ENCODE data around the gene PRKAG1. TPM values are rescaled to one million over a fixed set of nuclear protein-coding genes. Genes with fewer than 3 reads are reported as not detected.
A peak's percentile ranks its signal among the peaks of the same experiment; 100 is the strongest.

PRKAG1 gene
- total and polyA plus RNA-seq, 9 donors = 53.8 to 72.0 (median 60.3) TPM

GRCh38 chr12:49013428-49013827, 5.1 kb downstream of the PRKAG1 start:
- Histone ChIP-seq H3K9me3 (replicated peaks; ENCODE audit: control insufficient read depth, low read depth, low read length) (no peaks in the 10 kb centered on the region), H3K27me3 (ENCODE audit: control insufficient read depth, insufficient read depth, low read length) (no peaks in the 10 kb centered on the region)
- no CpG with 5 or more reads among the region's 3 CpGs for WGBS (ENCODE audit: insufficient coverage)

DNA sequence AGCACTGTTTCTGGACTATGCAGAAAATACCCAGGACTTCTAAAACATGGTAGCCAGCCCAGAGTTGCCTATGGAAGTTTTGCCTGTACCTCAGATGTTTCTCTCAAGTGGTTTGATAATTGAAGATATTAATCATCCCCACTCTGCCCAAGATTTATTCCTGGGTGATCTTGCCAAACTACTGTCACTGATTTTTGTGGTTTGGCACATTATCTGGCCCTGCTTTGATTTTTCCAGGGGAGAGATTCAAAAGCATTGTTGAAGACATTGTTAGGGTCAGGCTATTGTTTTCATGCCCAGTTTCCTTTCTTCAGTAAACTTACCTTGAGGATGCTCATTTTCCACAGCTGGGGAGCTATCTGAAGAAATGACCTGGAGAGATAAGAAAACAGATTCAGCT, 5.8 kb downstream of the PRKAG1 start:
- no peaks in the 10 kb centered on the region for H3K27me3 ChIP-seq (ENCODE audit: control insufficient read depth, insufficient read depth, low read length)
- no peak overlapping the region for H3K4me3 ChIP-seq (ENCODE audit: low read length)
- peaks cover 8% of the 10 kb centered on the region for H3K4me1 ChIP-seq (ENCODE audit: control insufficient read depth, insufficient read depth, low read length)
- DNase-seq = no peak
- H3K9me3 ChIP-seq (replicated peaks; ENCODE audit: control insufficient read depth, low read depth, low read length) = no peaks in the 10 kb centered on the region
- peaks cover 33% of the 10 kb centered on the region for H3K36me3 ChIP-seq (ENCODE audit: control insufficient read depth, insufficient read depth, low read length)
- no peak overlapping the region for H3K27ac ChIP-seq (ENCODE audit: low read length)

More at GRCh38 chr12:49013428-49013827, 5.1 kb downstream of the PRKAG1 start:
- Histone ChIP-seq H3K36me3 (ENCODE audit: control insufficient read depth, insufficient read depth, low read length) (peaks cover 31% of the 10 kb centered on the region), H3K27ac (ENCODE audit: low read length) (no peak overlapping the region), H3K4me3 (ENCODE audit: low read length) (no peak overlapping the region), H3K4me1 (ENCODE audit: control insufficient read depth, insufficient read depth, low read length) (peaks cover 10% of the 10 kb centered on the region)
- no peak for DNase-seq

DNA sequence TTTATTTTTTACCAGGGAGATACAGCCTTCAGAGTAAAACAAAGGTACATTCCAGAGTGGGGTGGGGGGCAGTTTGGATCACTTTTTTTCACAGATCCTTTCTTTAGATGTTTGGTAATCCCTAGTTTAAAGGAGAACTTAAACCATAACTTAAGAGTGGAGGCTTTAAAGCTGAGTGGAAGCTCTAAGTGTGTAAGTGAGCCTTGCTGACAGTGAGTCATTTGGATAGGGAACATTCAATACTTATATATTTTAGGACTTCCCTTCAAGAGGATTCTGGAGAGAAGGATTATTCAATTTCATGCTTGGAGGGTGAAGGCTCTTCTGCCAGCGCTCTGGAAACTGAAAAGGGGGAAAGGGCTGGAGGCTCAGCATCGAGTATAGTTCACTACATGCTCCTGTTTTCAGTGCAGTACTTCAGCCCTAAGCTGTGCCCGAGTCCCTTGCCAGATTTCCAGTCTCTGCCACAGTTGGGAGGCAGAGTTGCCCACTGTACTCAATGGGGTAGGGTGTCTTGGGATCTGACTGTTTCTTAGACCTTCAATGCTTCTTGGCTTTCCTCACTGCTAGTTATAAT, 8.4 kb downstream of the PRKAG1 start:
- Histone ChIP-seq H3K4me1 (ENCODE audit: control insufficient read depth, insufficient read depth, low read length) (no peaks in the 10 kb centered on the region), H3K9me3 (replicated peaks; ENCODE audit: control insufficient read depth, low read depth, low read length) (no peaks in the 10 kb centered on the region), H3K4me3 (ENCODE audit: low read length) (no peak overlapping the region), H3K36me3 (ENCODE audit: control insufficient read depth, insufficient read depth, low read length) (peaks cover 37% of the 10 kb centered on the region), H3K27ac (ENCODE audit: low read length) (no peak overlapping the region), H3K27me3 (ENCODE audit: control insufficient read depth, insufficient read depth, low read length) (no peaks in the 10 kb centered on the region)
- DNase-seq = no peak
- WGBS (ENCODE audit: insufficient coverage) = 50% methylated on average over 1 of the region's 3 CpGs

DNA sequence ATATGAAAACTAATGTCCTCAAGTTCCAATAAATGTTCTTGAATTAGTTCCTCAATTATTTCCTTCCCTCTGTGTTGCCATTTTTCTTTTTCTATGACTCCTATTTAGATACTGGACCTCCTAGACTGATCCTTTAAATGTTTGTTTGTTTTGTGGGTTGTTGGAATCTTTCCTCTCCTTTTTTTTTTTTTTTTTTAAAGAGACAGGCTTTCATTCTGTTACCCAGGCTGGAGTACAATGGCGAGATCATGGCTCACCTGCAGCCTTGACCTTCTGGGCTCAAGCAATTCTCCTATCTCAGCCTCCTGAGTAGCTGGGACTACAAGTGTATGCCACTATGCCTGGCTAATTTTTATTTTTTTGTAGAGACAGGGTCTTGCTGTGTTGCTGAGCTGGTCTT, 9.6 kb downstream of the PRKAG1 start:
- H3K4me3 ChIP-seq (ENCODE audit: low read length) = no peak overlapping the region
- no CpG with 5 or more reads among the region's 1 CpG for WGBS (ENCODE audit: insufficient coverage)
- H3K36me3 ChIP-seq (ENCODE audit: control insufficient read depth, insufficient read depth, low read length) = peaks cover 49% of the 10 kb centered on the region
- H3K4me1 ChIP-seq (ENCODE audit: control insufficient read depth, insufficient read depth, low read length) = no peaks in the 10 kb centered on the region
- DNase-seq = no peak
- H3K27ac ChIP-seq (ENCODE audit: low read length) = no peak overlapping the region
- H3K9me3 ChIP-seq (replicated peaks; ENCODE audit: control insufficient read depth, low read depth, low read length) = no peaks in the 10 kb centered on the region
- no peaks in the 10 kb centered on the region for H3K27me3 ChIP-seq (ENCODE audit: control insufficient read depth, insufficient read depth, low read length)

GRCh38 chr12:49000346-49000745, 18.2 kb downstream of the PRKAG1 start:
- no CpG with 5 or more reads among the region's 2 CpGs for WGBS (ENCODE audit: insufficient coverage)
- H3K27me3 ChIP-seq (ENCODE audit: control insufficient read depth, insufficient read depth, low read length) = peaks cover 60% of the 10 kb centered on the region
- no peak for DNase-seq
- peaks cover 46% of the 10 kb centered on the region for H3K4me1 ChIP-seq (ENCODE audit: control insufficient read depth, insufficient read depth, low read length)
- peaks cover 46% of the 10 kb centered on the region for H3K36me3 ChIP-seq (ENCODE audit: control insufficient read depth, insufficient read depth, low read length)
- no peaks in the 10 kb centered on the region for H3K9me3 ChIP-seq (replicated peaks; ENCODE audit: control insufficient read depth, low read depth, low read length)
- no peak overlapping the region for H3K4me3 ChIP-seq (ENCODE audit: low read length)
- peak overlapping the region; percentile 72 for H3K27ac ChIP-seq (ENCODE audit: low read length)

- peak; percentile 70 for DNase-seq
- Histone ChIP-seq H3K9me3 (replicated peaks; ENCODE audit: control insufficient read depth, low read depth, low read length) (no peaks in the 10 kb centered on the region), H3K4me3 (ENCODE audit: low read length) (peak within 1 kb of the TSS; percentile 40), H3K4me1 (ENCODE audit: control insufficient read depth, insufficient read depth, low read length) (peaks cover 51% of the 10 kb centered on the region), H3K27me3 (ENCODE audit: control insufficient read depth, insufficient read depth, low read length) (peaks cover 68% of the 10 kb centered on the region), H3K36me3 (ENCODE audit: control insufficient read depth, insufficient read depth, low read length) (peaks cover 38% of the 10 kb centered on the region), H3K27ac (ENCODE audit: low read length) (peak within 1 kb of the TSS; percentile 85)
- WGBS (ENCODE audit: insufficient coverage) = 2% methylated on average over 26 of the region's 30 CpGs
These were observed 19.0 kb downstream of the PRKAG1 start, which contains the start of gene DDN for GRCh38 chr12:48999371-49000131. Gene DDN (minus strand): TSS chr12:48999375. CDS start chr12:48999287, 88 bp downstream.

GRCh38 chr12:48998497-48999353, 19.9 kb downstream of the PRKAG1 start:
- H3K4me1 ChIP-seq (ENCODE audit: control insufficient read depth, insufficient read depth, low read length) = peaks cover 51% of the 10 kb centered on the region
- DNase-seq = peak; percentile 51
- H3K27ac ChIP-seq (ENCODE audit: low read length) = no peak overlapping the region
- H3K9me3 ChIP-seq (replicated peaks; ENCODE audit: control insufficient read depth, low read depth, low read length) = no peaks in the 10 kb centered on the region
- peaks cover 30% of the 10 kb centered on the region for H3K36me3 ChIP-seq (ENCODE audit: control insufficient read depth, insufficient read depth, low read length)
- H3K27me3 ChIP-seq (ENCODE audit: control insufficient read depth, insufficient read depth, low read length) = peaks cover 76% of the 10 kb centered on the region
- WGBS (ENCODE audit: insufficient coverage) = under 1% methylated on average over 19 of the region's 48 CpGs
- peak overlapping the region; percentile 35 for H3K4me3 ChIP-seq (ENCODE audit: low read length)

DNA sequence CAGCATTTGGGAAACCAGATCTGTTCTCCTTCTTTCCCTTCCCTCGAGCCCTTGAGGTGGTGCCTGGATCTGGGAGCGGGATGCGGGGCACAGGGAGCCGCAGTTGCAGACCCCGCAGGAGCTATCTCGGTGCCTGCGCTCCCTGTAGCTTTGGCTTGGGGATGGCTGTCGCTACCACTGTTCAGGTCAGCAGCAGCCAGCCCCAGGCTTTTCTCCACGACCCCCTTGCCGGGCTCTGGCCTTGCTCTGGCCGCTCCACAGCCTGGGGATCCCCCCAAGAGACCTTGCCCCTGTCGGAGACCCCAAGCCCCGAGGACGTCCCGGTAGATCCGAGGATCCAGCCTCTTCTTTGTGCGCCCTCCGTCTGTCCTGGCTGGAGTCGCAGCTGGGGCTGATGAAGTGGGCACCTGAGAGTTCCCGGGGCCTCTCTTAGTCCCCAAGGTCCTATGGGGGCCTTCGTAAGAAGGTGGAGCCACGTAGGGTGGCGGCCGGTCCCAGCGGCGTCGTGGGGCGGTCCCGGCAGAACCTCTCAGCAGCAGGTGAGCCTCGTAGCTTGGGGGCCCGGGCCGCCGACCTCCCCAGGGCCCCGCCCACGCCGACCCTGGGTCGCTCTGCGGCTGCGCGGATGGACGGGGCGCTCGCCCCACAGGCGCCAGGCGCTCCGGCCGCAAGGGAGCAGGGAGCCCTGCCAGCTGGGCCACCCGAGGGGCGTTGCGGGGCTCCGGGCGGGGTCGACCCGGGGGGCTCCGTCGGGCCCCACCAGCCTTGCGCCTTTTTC, 20.7 kb downstream of the PRKAG1 start:
- Histone ChIP-seq H3K27me3 (ENCODE audit: control insufficient read depth, insufficient read depth, low read length) (peaks cover 85% of the 10 kb centered on the region), H3K27ac (ENCODE audit: low read length) (peak overlapping the region; percentile 13), H3K4me3 (ENCODE audit: low read length) (peak overlapping the region; percentile 35), H3K4me1 (ENCODE audit: control insufficient read depth, insufficient read depth, low read length) (peaks cover 51% of the 10 kb centered on the region), H3K36me3 (ENCODE audit: control insufficient read depth, insufficient read depth, low read length) (peaks cover 22% of the 10 kb centered on the region), H3K9me3 (replicated peaks; ENCODE audit: control insufficient read depth, low read depth, low read length) (no peaks in the 10 kb centered on the region)
- peak; percentile 33 for DNase-seq
- under 1% methylated on average over 52 of the region's 57 CpGs for WGBS (ENCODE audit: insufficient coverage)

- peak overlapping the region; percentile 18 for H3K4me3 ChIP-seq (ENCODE audit: low read length)
- H3K27me3 ChIP-seq (ENCODE audit: control insufficient read depth, insufficient read depth, low read length) = peaks cover 87% of the 10 kb centered on the region
- no peaks in the 10 kb centered on the region for H3K9me3 ChIP-seq (replicated peaks; ENCODE audit: control insufficient read depth, low read depth, low read length)
- WGBS (ENCODE audit: insufficient coverage) = 2% methylated on average over 49 of the region's 71 CpGs
- H3K27ac ChIP-seq (ENCODE audit: low read length) = no peak overlapping the region
- peaks cover 14% of the 10 kb centered on the region for H3K36me3 ChIP-seq (ENCODE audit: control insufficient read depth, insufficient read depth, low read length)
- peaks cover 51% of the 10 kb centered on the region for H3K4me1 ChIP-seq (ENCODE audit: control insufficient read depth, insufficient read depth, low read length)
- peak; percentile 89 for DNase-seq
These were observed 21.5 kb downstream of the PRKAG1 start for GRCh38 chr12:48996794-48997718.
